HS-27A (cell line): ENCODE data around the gene TBL1XR1.
A peak's percentile ranks its signal among the peaks of the same experiment; 100 is the strongest.
"Not testable (repeated sequence)": the region's sequence is repeated elsewhere in the genome, so short reads cannot be mapped to it uniquely, and the experiment has no call there.

ENCODE experiments used
- DNase-seq: peaks from one replicate; pipeline ENCODE4 v3.0.0-alpha.2; 2012; ENCODE audit warnings: low read depth, missing footprints

TBL1XR1 gene

DNA sequence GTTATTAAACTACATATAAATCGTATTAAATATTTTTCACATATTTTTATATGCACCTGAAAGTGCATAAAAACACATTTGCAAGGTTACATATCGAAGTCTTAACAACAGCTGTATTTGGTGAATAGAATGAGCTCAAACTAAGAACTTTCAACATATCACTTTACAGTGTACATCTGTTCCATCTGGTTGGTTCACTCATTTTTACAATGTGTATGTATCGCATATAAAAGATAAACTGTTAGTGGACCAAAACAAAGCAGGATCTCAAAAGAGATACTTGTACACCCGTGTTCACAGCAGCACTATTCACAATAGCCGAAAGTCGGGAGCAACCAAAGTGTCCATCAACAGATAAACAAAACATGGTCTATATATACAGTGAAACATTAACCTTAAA is 55.8 kb downstream of the TBL1XR1 start:
- DNase-seq, result no peak

- DNase-seq, result not testable (repeated sequence)
Observed at GRCh38 chr3:177139220-177139619, 58.1 kb downstream of the TBL1XR1 start.

GRCh38 chr3:177137774-177138705 is 59.2 kb downstream of the TBL1XR1 start:
- no peak for DNase-seq

DNA sequence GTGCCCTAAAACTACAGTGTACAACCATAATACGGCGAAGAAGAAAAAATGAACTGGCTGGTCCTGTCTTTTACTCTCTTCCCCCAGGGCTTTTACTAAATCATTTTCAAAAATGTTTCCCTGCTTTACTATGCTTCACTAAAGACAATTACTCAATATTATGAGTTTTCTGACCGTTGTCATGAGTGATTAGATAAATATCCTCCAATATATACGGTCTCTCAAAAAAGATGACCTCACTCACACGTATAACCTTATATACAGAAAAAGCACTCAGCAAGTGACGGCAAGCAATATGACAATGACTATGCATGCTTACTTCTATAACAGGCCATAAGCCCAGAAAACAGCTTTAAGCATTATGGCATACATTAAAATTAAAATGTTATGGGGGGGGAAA is 60.5 kb downstream of the TBL1XR1 start:
- DNase-seq, result no peak

GRCh38 chr3:177135841-177136492 is 61.3 kb downstream of the TBL1XR1 start:
- no peak for DNase-seq

DNA sequence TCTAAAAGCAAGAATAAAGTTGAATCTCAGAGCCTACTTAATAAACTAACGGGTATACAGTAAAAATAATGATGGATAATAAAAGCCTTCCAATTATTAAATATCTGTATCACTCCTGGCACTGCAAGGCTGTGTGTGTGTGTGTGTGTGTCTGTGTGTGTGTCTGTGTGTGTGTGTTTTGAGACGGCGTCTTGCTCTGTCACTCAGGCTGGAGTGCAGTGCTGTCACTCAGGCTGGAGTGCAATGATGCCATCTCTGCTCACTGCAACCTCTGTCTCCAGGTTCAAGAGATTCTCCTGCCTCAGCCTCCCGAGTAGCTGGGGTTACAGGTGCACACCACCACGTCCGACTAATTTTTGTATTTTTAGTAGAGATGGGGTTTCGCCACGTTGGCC is 62.5 kb downstream of the TBL1XR1 start:
- no peak for DNase-seq

DNA sequence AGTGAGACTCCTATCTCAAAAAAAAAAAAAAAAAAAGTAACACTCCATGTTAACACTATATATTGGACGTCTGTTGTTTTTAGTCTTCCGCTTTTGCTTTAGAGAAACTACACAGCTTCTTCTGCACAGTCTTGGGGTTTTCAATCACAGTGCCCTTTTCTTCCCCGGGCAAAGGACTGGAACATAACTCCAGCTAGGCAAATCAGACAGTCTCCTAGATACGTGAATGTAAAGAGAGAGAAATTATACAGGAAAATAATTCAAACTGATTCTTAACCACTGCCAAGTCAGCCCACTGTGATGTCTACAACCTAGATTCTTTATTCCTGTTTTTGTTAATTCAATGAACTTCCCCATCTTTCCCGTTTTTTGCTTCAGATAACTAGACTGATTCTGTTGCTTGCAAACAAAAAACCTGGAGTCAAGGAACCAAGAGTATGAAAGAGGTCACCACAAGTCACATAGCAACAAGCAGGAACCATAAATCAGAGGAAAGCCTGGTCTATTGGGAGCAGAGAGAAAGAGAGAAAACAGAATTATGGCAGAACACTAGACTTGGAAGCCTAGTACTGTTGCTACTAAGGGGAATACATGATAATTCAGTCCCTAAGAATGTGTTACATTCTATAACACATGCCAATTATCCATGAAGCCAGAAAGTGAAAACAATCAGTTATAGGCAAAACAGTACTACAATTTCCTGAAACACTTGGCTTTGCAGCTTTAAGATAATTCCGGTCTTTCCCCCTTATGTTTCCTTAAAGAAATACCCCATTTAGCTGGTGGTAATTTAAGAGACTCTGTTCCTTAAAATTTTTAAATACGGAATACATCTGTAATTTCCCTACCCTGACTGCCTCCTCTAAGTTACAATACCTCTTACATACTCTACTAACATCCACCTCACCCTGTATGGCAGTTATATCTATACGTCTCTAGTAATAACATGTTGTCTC is 63.1 kb downstream of the TBL1XR1 start:
- no peak for DNase-seq

DNA sequence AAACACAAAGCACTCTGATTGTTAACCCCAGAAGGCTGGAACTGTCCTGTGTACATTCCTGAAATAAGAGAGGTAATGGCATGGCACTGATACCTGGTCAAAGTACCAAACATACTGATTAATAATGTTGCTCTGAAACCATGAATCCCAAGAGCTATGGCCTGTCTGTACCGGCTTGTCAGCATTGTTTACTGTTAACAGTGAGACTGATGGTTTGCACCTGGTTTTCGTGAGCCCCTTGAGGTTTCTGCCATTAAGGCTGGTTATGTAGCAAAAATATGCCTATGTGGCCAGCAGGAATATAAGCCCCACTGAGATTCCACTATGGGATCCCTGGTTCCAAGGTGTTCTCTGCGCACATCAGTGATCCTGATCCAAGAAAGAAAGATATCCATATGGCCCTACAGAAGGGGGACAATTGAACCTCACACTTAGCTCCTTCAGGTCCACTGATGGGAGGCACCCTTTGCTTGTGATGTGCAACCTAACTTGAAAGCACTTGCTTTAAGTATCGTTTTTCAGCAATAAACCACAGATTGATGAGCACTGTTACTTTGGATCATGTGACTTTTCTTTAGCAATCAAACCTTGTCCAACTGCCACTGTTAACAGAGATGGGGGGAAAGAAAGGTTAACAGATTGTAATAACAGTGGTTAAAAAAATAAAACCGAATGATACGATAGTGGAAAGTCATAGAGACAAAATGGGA is 65.2 kb downstream of the TBL1XR1 start:
- DNase-seq, result no peak

GRCh38 chr3:177127008-177127407 is 70.3 kb downstream of the TBL1XR1 start:
- no peak for DNase-seq

DNA sequence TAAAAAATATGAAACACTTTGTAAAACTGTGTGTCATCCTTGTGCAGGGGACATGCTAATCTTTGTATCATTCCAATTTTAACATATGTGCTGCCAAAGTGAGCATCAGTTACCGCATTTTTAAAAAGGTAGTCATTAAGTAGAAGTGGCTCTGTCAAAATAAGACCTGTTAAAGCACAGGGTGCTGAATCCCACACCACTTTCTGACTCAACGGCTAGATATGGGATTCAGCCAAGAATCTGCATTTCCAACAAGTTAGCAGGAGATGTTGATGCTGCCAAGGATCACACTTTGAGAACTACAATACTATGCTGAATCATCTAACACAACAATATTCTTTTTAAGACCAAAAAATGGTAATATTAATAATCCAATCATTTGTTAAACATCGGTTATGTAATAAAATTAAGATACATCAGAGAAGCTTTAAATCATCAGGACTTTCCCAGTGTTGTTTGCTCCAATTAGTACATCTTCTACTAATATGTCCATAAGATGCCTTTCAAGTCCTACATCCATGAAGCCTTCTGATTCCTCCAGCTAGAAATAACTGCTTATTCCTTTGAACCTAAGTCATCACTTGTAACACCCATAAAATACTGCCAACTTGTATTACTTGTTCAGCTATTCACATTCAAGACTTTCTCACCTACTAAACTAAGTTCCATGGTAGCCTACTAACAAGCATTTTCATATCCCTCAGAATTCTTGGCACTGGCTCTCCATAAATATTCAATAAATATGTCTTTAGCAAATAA is 71.1 kb downstream of the TBL1XR1 start:
- DNase-seq, result peak; percentile 79

GRCh38 chr3:177124882-177125281 is 72.4 kb downstream of the TBL1XR1 start:
- DNase-seq, result no peak

- DNase-seq, result no peak
Observed at GRCh38 chr3:177123822-177124221, 73.5 kb downstream of the TBL1XR1 start.

DNA sequence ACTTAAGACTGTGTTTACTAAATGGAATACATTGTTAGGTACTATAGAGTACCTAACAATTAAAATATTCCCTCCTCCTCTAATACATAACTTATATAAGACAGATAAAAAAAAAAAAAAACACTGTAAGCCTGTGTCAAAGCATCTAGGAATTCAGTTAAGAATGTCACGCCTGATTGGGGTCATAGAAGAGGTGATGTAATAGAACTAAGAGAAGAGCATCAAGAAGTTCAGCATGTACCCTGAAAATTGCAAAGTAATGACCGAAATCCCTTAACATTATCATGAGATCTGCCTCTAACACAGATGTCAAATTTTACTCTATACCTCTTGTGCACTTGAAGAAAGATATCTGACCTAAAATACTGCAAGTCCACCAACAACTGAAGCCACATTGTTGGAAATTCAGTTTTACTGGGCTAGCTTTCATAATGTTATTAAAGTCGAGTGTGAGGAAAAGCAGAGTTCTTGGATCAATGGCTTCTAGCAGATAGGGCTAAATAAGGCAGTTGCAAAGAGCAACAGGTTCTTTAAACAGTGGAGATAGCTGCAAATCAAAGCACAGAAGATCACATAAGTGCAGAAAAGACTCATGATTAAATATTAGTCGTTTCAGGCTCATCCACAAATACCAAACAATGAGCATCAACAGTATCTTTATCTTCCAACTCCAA is 75.0 kb downstream of the TBL1XR1 start:
- no peak for DNase-seq

- DNase-seq, result no peak
Observed at GRCh38 chr3:177119829-177120228, 77.5 kb downstream of the TBL1XR1 start.

DNA sequence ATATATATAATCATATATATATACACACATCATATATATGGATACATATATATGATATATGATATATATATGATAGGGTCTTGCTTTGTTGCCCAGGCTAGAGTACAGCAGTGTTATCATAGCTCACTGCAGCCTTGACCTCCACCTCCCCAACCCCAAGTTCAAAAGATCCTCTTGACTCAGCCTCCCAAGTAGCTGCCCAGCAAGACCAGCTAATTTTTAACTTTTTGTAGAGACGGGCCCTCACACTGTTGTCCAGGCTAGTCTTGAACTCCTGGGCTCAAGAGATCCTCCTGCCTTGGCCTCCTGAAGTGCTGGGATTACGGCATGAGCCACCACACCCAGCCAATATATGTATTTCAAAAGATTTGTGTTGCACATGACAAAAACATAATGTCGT is 83.0 kb downstream of the TBL1XR1 start:
- DNase-seq, result no peak

DNA sequence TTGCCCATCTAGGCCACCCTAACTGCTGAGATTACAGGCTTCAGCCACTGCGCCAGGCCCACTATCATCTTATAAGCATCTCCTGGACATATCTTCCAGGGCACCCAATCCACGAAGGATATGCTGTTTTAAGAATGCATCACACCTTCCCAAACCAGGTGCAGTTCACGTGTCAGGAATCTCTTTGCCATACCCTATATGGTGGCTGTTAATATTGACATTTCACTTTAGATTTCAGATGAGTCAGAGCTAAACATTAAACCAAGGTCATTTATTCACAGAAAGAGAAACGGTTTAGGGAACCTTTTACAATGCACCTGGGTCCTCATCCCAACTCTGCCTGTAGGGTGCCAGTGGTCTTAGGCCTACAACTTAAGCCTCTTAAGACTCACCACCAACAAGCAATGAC is 85.7 kb downstream of the TBL1XR1 start:
- DNase-seq, result no peak

- no peak for DNase-seq
Observed at GRCh38 chr3:177110895-177111294, 86.4 kb downstream of the TBL1XR1 start.

- DNase-seq, result no peak
Observed at GRCh38 chr3:177110386-177110785, 86.9 kb downstream of the TBL1XR1 start.

DNA sequence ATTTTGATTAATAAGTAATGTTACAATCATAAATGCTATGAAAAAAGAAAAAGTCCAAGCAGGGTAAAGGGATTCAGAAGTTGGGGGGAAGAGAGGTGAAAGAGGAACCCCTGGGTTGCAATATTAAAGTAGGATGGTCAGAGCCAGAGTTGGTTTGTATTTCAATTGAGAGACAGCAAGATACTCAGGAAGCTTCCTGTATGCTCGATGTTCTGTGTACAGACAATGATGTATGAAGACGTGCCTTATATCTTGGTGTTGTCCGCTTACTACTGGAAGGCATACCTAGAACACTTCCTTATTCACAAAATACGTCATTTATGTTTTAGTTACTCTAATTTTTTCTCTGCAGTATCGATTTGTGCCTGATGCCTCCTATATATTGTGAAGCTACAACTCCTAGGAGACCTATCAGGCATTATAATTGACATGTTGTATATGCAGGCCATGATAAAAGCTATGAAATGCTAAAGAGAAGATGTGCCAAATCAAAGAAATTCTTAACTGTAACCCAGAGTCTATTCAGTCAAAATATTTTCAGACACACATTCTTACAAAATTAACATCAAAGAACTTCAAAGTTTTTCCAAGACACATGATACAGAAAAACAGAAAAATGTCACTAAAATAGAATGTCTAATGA is 87.5 kb downstream of the TBL1XR1 start:
- DNase-seq, result no peak

DNA sequence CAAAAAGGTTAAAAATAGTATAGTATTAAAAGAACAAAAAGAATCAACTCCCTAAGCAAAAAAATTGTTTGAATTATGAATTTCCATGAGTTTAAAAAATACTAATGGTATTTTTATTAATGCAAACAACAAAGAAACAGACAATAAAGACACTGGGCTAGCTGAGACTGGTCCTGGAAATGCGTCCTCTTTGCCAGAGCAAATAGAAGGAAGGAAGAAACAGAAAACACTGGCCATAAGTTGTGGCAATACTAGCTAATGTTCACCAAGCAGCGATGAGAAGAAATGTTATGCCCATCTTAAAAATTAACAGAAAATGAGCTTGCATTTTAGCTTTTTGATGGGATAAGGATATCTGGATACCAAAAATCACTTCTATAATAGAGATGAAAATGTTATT is 88.6 kb downstream of the TBL1XR1 start:
- DNase-seq, result no peak
